NCI-H146 treated with DMSO at 0.1 percent for 48 hours (cell line): ENCODE results near the gene ACSL3.

Experiments
- DNase-seq: peaks from one replicate; lab custom pipeline; 2025; ENCODE audit not compliant: unreplicated experiment; lab: John Stamatoyannopoulos, UW

Gene ACSL3

DNA sequence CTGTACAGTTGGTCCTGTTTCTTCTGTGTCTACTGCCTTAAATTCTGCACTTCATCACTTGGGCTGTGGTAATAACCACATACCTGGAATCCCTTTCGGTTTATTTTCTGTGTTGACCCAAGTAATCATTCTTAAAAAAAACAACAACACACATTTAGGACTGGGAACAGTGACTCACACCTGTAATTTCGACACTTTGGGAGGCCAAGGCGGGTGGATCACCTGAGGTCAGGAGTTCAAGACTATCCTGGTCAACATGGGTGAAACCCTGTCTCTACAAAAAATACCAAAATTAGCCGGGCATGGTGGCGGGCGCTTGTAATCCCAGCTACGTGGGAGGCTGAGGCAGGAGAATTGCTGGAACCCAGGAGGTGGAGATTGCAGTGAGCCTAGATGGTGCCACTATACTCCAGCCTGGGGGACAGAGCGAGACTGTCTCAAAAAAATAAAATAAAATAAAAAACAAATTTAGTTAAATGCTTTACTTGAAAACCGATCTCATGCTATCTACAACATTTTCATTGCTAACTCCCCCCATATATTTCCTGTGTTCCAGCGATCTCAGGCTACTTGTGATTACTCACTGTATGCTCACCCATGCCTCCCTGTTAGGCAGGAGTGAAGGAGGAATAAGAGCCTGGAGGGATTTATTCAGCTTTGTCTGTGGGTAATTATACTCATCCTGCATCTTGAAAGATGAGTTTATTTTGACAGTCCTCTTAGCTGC lies 18.2 kb downstream of the ACSL3 start:
- DNase-seq = no peak

DNA sequence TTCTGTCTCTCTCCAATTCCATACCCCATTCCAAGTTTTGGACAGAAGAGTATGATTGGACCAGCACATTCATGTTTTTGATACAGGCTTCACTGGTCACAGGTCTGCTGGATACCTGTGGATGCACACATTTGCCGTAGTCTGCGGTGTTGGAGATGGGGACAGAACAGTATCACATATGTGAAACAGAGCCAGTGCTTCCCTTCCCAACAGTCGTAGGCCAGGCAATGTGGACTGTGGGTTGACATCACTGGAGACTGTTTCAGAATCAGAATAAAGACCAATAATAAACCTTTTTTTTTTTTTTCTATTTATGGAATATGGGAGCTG lies 18.7 kb downstream of the ACSL3 start:
- no peak for DNase-seq

DNA sequence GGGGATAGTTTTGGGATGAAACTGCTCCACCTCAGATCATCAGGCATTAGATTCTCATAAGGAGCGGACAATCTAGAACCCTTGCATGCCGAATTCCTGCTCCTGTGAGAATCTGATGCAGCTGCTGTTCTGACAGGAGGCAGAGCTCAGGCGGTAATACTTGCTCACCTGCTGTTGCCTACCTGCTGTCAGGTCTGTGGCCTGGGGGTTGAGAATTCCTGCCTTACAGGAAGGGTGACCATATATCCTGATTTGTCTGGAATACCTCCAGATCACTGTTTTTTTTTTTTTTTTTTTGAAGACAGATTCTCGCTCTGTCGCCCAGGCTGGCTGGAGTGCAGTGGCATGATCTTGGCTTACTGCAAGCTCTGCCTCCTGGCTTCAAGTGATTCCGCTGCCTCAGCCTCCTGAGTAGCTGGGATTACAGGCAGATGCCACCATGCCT lies 21.7 kb downstream of the ACSL3 start:
- DNase-seq = no peak

DNA sequence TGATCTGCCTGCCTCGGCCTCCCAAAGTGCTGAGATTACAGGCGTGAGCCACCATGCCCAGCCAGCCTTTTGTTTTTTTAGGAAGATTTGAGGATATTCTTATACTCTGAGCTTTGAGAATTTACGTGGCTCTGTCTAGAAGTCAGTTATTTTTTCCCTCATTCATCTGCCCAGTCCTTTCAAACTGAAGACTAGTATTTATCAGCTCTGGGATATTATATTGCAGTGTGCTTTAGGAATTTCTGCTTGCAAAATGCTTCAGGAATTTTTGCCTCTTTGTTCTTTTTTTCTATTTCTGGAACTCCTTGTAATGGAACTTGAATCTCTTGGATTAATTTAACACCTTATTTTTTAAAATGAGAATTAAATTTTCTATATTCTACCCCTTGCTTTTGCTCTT lies 22.6 kb downstream of the ACSL3 start:
- no peak for DNase-seq

DNA sequence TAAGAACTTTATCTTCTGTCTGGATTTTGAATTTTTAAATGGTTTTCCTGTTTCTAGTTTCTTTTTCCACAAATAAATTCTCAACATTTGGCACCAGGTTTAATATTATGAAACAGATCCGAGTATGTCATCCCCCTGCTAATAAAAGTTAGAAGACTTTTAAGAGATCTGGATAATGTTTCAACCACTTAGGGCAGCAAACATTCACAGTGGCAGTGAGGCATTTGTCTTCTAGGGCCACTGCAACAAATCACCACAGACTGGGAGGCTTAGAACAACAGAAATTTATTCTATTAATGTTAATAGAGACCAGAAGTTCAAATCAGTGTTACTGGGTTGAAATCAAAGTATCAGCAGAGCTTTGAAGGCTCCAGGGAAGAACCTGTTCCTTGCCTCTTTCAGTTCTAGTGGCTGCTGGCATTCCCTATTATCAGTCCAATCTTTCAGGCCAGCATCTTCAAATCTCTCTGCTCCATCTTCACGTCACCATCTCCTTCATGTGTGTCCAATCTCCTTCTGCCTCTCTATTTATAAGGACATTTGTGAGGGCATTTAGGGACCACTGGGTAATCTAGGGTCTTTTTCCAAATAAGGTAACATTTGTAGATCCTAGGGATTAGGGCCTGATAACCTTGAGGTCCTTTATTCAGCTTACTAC lies 23.4 kb downstream of the ACSL3 start:
- no peak for DNase-seq

DNA sequence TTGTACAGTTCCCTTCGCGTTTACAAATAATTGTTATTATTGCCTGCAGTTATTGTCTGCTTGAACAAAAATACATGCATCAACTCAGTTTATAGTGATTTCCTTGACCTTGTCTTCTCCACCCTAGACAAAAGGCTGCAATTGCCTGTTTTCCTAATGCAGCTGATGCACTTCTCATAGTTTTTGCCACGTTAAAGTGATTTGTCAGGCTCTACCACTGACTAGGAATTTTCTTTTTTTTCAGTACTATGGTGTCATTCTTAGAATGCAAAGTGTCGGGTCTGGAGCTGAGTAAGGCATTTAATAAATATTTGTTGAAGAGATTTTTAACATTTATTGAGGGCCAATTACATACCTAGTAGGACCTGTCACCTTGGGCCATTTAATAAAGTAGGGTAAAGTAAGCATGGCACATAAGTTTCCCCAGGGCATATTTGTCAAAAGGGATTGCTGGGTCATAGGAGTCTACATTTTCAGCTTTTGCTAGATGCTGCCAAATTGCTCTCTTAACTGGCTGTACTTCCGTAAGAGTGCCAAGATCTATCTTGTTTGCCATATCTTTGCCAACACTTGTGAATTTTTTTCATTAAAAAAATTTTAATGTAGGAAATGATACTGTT lies 24.1 kb downstream of the ACSL3 start:
- DNase-seq = no peak

DNA sequence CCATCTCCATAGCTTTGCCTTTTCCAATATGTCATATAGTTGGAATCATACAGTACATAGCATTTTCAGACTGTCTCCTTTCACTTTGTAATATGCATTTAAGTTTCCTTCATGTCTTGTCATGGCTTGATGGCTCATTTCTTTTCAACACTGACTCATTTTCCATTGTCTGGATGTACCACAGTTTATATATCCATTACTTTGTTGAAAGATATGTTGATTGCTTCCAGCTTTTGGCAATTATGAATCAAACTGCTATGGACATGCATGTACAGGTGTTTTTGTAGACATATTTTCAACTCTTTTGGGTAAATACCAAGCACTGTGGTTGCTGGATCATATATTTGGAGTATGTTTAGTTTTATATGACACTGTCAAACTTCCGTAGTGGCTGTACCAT lies 26.3 kb downstream of the ACSL3 start:
- no peak for DNase-seq

DNA sequence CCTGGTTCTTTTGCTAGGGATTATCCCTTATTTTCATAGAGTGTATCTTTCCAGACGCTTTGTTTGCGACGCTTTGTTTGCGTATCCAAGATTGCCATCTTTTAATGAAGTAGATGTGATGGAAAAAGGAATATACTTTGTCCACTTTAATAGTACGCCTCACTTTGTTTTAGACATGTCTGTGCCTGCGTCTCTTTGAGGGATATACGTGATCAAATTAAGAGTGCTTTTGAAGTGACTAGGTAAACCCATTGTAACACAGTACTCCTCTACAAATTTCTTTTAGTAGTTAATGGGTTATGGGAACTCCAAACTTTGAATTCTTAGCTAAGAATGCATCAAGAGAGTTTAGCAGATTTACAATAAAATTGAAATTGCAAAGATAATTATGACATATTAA lies 27.9 kb downstream of the ACSL3 start:
- DNase-seq = no peak

DNA sequence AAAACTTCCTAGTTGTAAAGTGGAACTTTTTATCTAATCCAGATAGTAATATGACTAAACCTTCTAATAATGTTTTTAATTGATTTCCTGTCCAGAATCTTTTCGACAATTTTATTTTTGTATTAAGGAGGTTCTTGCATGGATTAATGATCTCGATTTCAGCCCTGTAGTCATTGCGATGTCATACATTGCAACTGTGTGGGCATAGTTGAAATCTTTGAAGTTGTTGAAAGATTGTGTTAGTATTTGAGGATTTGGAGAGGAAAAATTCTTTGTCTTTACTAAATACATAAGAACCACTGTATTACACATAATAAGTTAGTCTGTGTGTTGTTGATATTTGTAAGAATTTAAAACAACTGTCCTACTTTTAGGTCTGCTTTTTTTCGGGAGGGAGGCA lies 31.1 kb downstream of the ACSL3 start:
- DNase-seq = no peak

DNA sequence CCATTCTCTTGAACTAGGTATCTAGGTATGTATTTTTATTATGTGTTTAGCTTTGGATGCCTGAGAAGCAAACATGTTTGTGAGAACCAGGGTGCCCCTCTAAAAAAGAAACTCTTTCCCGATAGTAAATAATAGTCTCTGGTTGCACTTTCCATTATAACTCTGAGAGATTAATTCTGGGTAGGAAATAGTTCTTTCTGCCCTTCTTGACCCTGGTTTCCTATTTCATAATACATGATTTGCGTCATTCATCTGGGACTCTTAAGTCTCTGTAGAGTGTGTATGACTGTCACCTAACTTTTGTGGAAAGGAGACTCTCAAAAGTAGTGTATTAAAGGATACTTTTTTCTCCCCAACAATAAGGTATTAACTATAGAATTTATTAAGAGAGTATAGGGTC lies 31.5 kb downstream of the ACSL3 start:
- DNase-seq = no peak

DNA sequence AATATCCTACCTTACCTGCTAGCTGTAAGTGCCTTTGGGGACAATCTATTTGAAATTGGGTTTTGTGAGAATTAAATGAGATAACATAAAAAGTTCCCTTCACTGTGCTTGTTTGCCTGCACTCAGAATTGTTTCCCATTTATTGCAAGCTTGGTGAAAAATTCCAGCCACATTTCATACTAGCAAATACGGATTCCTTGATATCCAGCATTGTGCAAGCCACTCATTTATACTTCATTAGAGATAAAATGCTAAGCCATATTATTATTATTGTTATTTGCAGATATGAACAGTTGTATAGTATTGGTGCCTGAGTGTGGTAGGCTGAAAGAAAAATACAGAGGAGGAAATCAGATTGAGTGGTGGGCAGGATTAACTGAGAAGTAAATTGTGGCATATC lies 31.9 kb downstream of the ACSL3 start:
- DNase-seq = no peak

DNA sequence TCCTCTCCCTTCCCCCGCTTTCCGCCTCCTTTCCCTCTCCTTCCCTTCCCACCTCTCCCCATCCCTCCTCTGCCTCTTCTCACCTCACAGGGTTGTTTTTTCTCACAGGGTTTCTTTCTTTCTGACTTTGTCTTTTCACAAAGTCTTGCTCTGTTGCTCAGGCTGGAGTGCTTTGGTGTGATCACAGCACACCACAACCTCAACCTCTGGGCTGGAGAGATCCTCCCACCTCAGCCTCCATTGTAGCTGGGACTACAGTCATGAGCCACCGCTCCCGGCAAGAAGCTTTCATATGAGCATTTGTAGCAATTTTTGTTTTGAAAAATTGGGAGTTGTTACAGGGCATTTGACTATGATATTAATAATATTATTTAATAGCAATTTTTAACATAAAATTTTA lies 32.9 kb downstream of the ACSL3 start:
- no peak for DNase-seq

DNA sequence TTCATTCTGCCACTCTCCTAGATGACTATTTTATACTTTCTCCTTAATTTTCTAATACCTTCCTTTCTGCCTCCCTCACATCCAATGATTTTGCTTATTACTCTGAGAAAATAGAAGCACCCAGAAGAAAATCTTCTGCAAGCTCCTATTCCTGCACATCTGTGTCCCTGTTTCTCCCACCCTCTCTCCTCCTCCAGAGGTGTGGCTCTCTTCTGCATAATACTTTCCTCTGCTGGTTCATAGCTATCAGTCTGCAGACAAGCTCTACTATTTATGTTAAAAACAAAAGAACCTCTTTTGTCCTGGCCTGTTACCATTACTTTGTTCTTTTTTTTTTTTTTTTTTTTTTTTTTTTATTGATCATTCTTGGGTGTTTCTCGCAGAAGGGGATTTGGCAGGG lies 34.3 kb downstream of the ACSL3 start:
- DNase-seq = no peak

DNA sequence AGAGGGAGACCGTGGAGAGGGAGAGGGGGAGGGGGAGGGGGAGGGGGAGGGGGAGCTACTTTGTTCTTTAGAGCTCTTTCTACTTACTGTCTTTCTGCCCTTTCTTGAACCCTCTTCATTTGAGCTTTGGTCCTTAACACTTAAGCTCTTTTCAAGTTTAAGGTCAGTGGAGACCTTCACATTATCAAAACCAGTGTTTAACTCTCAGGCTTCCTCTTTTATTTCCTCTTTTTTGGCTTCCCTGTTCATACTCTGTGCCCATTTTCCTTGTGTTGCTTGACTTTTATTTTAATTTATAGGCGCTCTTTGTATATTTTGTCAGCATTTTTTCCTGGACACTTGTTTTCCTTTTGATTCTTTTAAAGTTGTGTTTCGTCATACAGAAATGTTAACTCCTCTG lies 37.1 kb downstream of the ACSL3 start:
- no peak for DNase-seq

DNA sequence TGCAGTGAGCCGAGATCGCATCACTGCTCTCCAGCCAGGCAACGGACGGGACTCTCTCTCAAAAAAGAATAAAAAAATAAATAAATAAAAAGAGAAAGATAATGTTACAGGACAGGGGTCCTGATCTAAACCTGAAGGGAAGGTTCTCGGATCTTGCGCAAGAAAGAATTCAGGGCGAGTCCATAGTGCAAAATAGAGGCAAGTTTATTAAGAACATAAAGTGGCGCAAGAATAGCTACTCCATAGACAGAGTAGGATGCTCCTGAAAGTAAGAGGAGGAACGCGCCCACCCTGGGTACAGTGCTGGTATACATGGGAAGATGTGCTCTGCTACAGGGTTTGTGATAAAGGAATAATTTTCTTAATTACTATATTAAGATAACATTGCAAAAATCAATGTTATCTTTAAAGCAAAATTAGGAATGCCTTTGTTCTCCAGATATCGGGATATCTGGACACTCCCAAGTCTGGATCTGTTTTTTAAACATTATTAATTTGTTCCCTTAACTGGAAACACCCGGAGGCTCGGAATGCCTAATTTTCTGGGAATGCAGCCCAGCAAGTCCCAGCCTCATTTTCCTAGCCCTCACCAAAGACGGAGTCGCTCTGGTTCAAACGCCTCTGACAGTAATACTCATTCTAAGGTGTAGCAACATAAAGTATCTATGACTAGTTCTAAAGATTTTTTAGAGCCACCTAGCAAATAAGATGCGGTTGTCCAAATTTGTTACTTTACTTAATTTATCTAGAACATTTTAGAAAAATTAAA lies 38.8 kb downstream of the ACSL3 start:
- no peak for DNase-seq

DNA sequence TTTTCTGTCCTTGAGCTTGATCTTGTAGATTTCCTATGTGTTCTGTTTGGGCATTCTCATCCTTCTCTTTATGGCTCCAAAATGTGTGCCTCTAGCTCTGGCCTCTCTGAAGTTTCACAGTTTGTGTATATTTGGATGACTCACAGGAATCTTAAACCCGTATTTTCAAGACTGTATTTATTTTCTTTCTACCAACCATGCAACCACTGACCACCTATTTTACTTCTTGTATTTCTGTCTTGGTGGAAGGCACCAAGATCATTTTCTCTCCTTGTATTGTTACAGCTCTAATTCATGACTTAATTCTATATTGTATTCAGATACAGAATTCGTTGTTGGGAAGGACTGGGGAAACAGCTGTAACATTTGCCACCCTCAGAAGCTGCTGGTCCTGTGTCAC lies 39.5 kb downstream of the ACSL3 start:
- no peak for DNase-seq

DNA sequence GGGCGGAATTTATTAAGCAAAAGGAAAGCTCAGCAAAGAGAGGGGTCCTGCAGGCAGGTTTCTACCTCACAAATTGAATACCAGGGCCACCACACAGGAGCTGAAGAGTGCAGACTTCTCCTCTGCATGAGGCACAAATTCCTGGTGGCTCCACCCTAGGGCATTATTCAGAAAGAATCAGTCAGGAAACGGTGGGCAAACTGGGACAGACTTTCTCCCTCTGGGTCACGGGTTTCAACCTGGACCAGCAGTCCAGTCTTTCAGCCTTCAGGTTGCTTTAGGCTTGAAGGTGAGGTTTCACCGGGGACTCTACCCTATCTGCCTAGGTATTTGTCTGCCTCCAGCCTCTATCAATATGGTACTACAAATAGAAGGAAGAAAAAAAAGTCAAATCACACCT lies 41.8 kb downstream of the ACSL3 start:
- DNase-seq = no peak

DNA sequence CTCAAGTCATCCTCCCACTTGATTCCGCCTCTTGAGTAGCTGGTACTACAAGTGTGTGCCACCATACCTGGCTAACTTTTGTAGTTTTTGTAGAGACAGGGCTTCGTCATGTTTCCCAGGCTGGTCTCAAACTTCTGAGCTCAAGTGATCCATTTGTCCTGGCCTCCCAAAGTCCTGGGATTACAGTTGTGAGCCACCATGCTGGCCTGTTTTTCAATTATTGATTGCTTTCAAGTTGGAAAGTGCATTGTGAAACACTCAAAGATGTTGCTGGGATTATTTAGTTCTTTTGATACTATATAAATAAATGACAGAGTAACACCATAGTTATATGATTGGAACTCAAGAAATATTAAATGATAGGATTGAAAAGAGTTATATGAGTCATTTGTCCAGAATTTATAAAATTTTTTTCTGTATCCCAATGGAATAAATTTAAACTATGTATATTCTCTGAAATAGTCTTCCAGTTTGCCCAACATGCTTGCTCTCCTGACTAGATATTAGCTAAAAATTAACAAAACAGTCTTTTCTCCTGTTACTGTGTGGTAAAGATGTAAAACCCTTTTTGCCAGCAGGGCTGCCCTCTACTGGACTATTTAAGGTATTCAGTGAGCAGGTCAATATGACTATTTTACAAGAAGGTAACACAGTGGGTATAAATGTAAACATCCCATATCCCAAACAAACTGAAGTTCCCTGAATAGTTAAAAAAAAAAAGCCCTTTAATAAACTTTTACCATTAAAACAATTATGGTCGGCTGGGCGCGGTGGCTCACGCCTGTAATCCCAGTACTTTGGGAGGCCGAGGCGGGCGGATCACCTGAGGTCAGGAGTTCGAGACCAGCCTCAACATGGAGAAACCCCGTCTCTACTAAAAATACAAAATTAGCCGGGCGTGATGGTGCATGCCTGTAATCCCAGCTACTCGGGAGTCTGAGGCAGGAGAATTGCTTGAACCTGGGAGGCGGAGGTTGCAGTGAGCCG lies 42.7 kb downstream of the ACSL3 start:
- DNase-seq = no peak

DNA sequence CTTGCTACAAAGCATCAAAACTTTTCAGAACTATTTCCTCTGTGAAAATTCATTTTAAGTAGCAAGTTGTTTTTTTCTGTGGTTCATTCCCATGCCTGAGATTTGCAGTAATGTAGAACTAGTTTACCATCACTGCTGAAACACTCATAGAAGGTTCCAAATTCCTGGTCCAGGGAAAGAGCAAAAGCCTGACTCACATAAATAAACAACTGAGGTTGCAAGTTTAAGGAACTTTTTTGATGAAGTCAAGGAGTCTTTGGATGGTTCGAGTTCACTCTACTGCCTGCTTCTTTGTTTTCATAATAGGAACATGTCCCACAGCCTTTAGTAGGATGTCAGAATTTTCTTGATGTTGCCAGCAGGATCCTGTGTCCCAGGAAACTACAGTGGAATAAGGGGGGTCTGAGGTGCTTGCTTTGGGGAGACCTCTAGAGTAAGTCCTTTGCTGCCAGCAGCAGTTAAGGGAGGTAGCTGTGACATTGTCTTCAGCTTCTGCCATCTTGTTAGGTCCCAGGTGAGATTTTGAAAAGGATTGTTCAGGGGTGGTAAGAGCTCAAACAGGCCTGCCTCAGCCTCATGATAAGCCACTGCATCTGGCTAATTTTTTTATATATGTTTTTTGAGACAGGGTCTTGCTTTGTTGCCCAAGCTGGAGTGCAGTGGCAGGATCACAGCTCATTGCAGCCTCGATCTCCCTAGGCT lies 43.9 kb downstream of the ACSL3 start:
- DNase-seq = no peak

DNA sequence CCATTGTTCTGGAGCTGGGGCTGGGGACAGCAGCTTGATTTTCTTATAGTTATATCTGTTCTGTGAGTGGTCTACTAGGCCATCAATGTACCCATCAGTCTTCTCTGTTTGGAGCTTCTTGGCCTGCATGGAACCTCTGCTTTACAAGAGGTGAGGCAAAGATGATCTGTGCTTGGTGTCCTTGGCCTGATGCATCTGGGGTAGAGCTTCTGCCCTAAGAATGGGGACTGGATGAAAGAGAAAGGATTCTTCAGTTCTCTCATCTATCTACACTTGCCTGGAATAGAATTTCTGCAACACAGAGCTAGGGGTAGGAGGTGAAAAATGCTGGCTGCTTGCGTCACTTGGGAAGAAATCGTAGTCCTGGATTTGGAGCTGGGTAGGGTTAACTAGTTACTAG lies 46.2 kb downstream of the ACSL3 start:
- DNase-seq = no peak
